ENCODE results near the gene GDF2. TPM values are rescaled to one million over a fixed set of nuclear protein-coding genes. Genes with fewer than 3 reads are reported as not detected.

The GDF2 gene
- total RNA-seq, result not detected in 3 replicates
- long read RNA-seq, result 0 reads

DNA sequence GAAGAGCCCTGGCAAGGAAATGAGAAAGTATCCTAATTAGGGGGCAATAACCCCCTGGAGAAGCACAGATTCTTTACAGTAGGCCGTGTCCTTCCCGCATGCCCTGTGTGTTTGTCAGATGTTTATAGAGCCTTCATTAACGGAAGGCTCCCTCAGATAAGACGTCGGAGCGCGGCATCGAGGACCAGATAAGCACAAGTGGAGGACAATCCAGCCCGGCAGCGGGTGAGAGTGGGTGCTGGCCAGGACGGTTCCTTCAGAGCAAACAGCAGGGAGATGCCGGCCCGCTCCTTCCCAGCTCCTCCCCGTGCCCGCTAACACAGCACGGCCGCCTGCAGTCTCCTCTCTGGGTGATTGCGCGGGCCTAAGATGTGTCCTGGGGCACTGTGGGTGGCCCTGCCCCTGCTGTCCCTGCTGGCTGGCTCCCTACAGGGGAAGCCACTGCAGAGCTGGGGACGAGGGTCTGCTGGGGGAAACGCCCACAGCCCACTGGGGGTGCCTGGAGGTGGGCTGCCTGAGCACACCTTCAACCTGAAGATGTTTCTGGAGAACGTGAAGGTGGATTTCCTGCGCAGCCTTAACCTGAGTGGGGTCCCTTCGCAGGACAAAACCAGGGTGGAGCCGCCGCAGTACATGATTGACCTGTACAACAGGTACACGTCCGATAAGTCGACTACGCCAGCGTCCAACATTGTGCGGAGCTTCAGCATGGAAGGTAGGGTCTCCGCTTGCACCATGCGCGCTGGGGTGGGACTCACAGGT, at the start of gene GDF2:
Gene GDF2 (plus strand): TSS at position 155 of the 762 bp plus-strand sequence. CDS start 215 bp downstream, at position 370.
- no peaks in the 10 kb centered on the region for H3K36me3 Mint-ChIP-seq (ENCODE audit: low read depth)
- DNase-seq (ENCODE audit: low spot score), result peak; percentile 84
- H3K27me3 Mint-ChIP-seq (ENCODE audit: low read depth), result peaks cover 24% of the 10 kb centered on the region
- TF ChIP-seq, protein P1, sequence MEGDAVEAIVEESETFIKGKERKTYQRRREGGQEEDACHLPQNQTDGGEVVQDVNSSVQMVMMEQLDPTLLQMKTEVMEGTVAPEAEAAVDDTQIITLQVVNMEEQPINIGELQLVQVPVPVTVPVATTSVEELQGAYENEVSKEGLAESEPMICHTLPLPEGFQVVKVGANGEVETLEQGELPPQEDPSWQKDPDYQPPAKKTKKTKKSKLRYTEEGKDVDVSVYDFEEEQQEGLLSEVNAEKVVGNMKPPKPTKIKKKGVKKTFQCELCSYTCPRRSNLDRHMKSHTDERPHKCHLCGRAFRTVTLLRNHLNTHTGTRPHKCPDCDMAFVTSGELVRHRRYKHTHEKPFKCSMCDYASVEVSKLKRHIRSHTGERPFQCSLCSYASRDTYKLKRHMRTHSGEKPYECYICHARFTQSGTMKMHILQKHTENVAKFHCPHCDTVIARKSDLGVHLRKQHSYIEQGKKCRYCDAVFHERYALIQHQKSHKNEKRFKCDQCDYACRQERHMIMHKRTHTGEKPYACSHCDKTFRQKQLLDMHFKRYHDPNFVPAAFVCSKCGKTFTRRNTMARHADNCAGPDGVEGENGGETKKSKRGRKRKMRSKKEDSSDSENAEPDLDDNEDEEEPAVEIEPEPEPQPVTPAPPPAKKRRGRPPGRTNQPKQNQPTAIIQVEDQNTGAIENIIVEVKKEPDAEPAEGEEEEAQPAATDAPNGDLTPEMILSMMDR (IDR thresholded peaks at IDR 0.05), result no peak
- H3K9me3 Mint-ChIP-seq (ENCODE audit: low read depth), result no peaks in the 10 kb centered on the region
- H3K4me1 Mint-ChIP-seq (ENCODE audit: low read depth), result no peaks in the 10 kb centered on the region
- no peak within 1 kb of the TSS for H3K27ac Mint-ChIP-seq (ENCODE audit: unreplicated experiment)
- H3K4me3 Mint-ChIP-seq (ENCODE audit: unreplicated experiment), result no peak within 1 kb of the TSS

DNA sequence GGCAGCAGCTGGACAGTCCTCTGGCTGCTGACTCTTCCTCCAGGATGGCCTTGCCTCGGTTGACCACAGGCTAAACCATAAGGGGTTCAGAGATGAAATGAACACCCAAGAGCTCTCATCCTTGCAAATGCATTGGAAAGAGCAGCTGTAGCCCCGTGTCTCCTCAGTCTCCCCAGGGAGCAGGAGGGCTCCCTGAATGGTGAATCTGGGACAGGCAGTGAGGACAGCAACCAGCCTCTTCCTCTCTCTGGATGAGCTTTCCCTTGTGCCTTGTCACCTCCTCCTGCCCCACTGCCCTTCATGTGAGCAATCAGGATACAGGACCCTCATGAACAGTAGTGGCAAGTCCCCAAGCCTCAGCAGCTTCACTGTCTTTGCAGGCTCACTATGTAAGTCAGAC, 46.2 kb upstream of the GDF2 start:
- peaks cover 18% of the 10 kb centered on the region for H3K9me3 Mint-ChIP-seq (ENCODE audit: low read depth)
- H3K4me1 Mint-ChIP-seq (ENCODE audit: low read depth), result no peaks in the 10 kb centered on the region
- H3K4me3 Mint-ChIP-seq (ENCODE audit: unreplicated experiment), result no peak overlapping the region
- peaks cover 11% of the 10 kb centered on the region for H3K27me3 Mint-ChIP-seq (ENCODE audit: low read depth)
- no peak overlapping the region for H3K27ac Mint-ChIP-seq (ENCODE audit: unreplicated experiment)
- TF ChIP-seq, protein P1 (IDR thresholded peaks at IDR 0.05), result no peak
- H3K36me3 Mint-ChIP-seq (ENCODE audit: low read depth), result no peaks in the 10 kb centered on the region
- no peak for DNase-seq (ENCODE audit: low spot score)

DNA sequence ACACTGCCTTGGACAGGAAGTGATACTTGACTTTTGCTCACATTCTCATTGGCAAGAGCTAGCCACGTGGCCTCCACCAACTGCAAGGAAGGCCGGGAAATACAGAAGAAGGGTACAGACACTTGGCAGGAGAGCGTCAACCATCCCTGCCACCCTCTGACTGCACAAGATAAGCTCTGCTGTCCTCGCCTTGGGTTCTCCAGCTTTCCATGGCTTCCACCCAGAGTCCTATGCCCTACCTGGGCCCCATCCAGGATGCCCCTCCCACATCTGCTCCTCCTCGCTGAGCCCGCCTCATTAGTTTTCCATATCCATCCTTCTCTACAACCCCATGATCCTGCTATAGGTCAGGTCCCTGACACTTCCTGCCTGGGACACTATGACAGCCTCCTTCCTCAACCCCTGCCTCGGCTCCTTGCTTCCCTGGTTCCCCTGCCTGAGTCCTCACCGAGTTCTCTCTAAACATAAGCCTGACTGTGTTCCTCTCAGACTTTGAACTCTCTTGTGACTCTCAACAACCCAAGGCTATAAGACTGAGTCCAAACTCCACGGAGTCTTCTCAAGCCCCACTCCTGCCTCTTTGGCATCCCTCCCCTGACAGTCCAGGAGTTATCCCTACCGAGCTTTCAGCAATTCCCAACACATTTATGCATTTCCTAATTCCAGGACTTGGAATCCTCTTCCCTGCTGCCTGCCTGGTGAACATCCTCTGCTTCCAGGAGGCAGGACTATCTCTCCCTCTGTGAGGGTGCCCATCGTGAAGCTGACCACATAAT, 45.5 kb upstream of the GDF2 start:
- no peak overlapping the region for H3K4me3 Mint-ChIP-seq (ENCODE audit: unreplicated experiment)
- H3K27ac Mint-ChIP-seq (ENCODE audit: unreplicated experiment), result no peak overlapping the region

DNA sequence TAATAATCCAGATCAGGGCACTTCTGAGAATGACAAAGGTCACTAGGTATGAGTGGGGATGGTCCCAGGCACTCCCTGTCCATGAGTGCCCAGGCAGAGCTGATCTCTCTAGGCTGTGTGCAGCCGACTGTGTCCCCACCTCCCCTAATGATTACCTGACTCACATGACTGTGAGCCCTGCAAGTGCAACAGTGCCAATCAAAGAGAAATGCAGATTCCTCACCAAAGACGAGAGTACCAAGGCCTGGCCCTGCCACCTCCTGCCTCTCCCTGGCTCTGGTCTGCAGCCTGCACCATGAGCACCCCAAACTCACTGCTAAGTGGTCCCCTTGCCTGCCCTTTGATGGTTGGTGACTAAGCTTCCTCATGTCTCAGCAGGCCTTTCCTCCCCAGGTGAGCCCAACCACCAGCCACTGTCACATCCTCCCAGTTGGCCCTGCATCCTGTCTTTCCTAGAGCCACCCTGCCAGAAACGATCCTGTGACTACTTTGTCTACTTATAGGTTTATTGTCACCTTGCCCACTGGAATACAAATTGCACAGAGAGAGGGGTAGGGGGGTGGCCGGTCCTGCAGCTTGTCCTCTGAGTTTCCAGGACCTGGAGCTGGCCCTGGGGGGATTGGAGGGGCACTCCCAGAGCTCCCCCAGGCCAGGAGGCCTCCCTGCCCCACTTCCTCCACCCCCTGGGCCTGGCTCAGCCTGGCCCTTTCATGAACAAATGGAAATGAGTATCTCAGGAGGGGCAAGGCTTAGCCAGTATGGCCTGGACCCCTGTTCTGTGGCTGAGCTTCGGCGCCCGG, 44.7 kb upstream of the GDF2 start:
- Mint-ChIP-seq H3K9me3 (ENCODE audit: low read depth) (peaks cover 14% of the 10 kb centered on the region), H3K27ac (ENCODE audit: unreplicated experiment) (no peak overlapping the region), H3K27me3 (ENCODE audit: low read depth) (peaks cover 21% of the 10 kb centered on the region)

More for the DNA sequence above, 45.5 kb upstream of the GDF2 start:
- Mint-ChIP-seq H3K36me3 (ENCODE audit: low read depth) (no peaks in the 10 kb centered on the region), H3K9me3 (ENCODE audit: low read depth) (peaks cover 18% of the 10 kb centered on the region), H3K4me1 (ENCODE audit: low read depth) (no peaks in the 10 kb centered on the region), H3K27me3 (ENCODE audit: low read depth) (peaks cover 15% of the 10 kb centered on the region)
- no peak for DNase-seq (ENCODE audit: low spot score)
- TF ChIP-seq, protein P1 (IDR thresholded peaks at IDR 0.05), result no peak

More for the DNA sequence above, 44.7 kb upstream of the GDF2 start:
- TF ChIP-seq, protein P1 (IDR thresholded peaks at IDR 0.05), result no peak
- Mint-ChIP-seq H3K36me3 (ENCODE audit: low read depth) (no peaks in the 10 kb centered on the region), H3K4me3 (ENCODE audit: unreplicated experiment) (no peak overlapping the region), H3K4me1 (ENCODE audit: low read depth) (no peaks in the 10 kb centered on the region)
- no peak for DNase-seq (ENCODE audit: low spot score)
